Activated T-cell treated with anti-CD3 and anti-CD28 coated beads, Interleukin-2, amount 50 U/mL, for 24 hours (primary cell): ENCODE results near the gene ASF1B.

Experiments
- DNase-seq: peaks from one replicate; pipeline ENCODE4 v3.0.0-alpha.2; 2020
- H3K27ac Mint-ChIP-seq: 2 replicates; pipeline ENCODE4 v1.8.0; 2020; ENCODE audit warnings: mild to moderate bottlenecking, mixed read lengths
- H3K27me3 Mint-ChIP-seq: 2 replicates; pipeline ENCODE4 v1.8.0; 2020; ENCODE audit warnings: mixed read lengths
- H3K36me3 Mint-ChIP-seq: 2 replicates; pipeline ENCODE4 v1.8.0; 2020; ENCODE audit warnings: low read depth, mixed read lengths
- H3K4me1 Mint-ChIP-seq: 2 replicates; pipeline ENCODE4 v1.8.0; 2020; ENCODE audit warnings: low read depth, mixed read lengths
- H3K4me3 Mint-ChIP-seq: 2 replicates; pipeline ENCODE4 v1.8.0; 2020; ENCODE audit warnings: mild to moderate bottlenecking, moderate library complexity, mixed read lengths
- H3K9me3 Mint-ChIP-seq: 2 replicates; pipeline ENCODE4 v1.8.0; 2020; ENCODE audit warnings: mixed read lengths

The ASF1B gene

GRCh38 chr19:14165990-14166830, 29.8 kb upstream of the ASF1B start:
- peak; percentile 45 for DNase-seq
- Mint-ChIP-seq H3K4me1 (peaks cover 23% of the 10 kb centered on the region), H3K27me3 (no peaks in the 10 kb centered on the region), H3K4me3 (peak overlapping the region; percentile 52), H3K36me3 (peaks cover 30% of the 10 kb centered on the region), H3K27ac (peak overlapping the region; percentile 86), H3K9me3 (no peaks in the 10 kb centered on the region)

- H3K27me3 Mint-ChIP-seq, result no peaks in the 10 kb centered on the region
- no peak overlapping the region for H3K27ac Mint-ChIP-seq
- no peak overlapping the region for H3K4me3 Mint-ChIP-seq
- no peaks in the 10 kb centered on the region for H3K9me3 Mint-ChIP-seq
- H3K4me1 Mint-ChIP-seq, result peaks cover 23% of the 10 kb centered on the region
- no peak for DNase-seq
- peaks cover 17% of the 10 kb centered on the region for H3K36me3 Mint-ChIP-seq
These were observed 28.5 kb upstream of the ASF1B start for GRCh38 chr19:14164724-14165493.

GRCh38 chr19:14164082-14164481, 27.7 kb upstream of the ASF1B start:
- peaks cover 23% of the 10 kb centered on the region for H3K4me1 Mint-ChIP-seq
- H3K36me3 Mint-ChIP-seq, result peaks cover 19% of the 10 kb centered on the region
- H3K9me3 Mint-ChIP-seq, result no peaks in the 10 kb centered on the region
- DNase-seq, result no peak
- no peaks in the 10 kb centered on the region for H3K27me3 Mint-ChIP-seq
- H3K4me3 Mint-ChIP-seq, result no peak overlapping the region
- H3K27ac Mint-ChIP-seq, result no peak overlapping the region

GRCh38 chr19:14162871-14163297, 26.5 kb upstream of the ASF1B start:
- DNase-seq, result no peak
- no peak overlapping the region for H3K4me3 Mint-ChIP-seq
- H3K27me3 Mint-ChIP-seq, result no peaks in the 10 kb centered on the region
- H3K36me3 Mint-ChIP-seq, result peaks cover 29% of the 10 kb centered on the region
- H3K4me1 Mint-ChIP-seq, result peaks cover 21% of the 10 kb centered on the region
- H3K27ac Mint-ChIP-seq, result no peak overlapping the region
- H3K9me3 Mint-ChIP-seq, result no peaks in the 10 kb centered on the region

GRCh38 chr19:14161305-14161704, 24.9 kb upstream of the ASF1B start:
- Mint-ChIP-seq H3K4me3 (no peak overlapping the region), H3K4me1 (peaks cover 8% of the 10 kb centered on the region), H3K9me3 (no peaks in the 10 kb centered on the region), H3K36me3 (peaks cover 41% of the 10 kb centered on the region), H3K27me3 (no peaks in the 10 kb centered on the region), H3K27ac (no peak overlapping the region)
- no peak for DNase-seq

GRCh38 chr19:14160017-14160703, 23.8 kb upstream of the ASF1B start:
- no peaks in the 10 kb centered on the region for H3K9me3 Mint-ChIP-seq
- no peaks in the 10 kb centered on the region for H3K27me3 Mint-ChIP-seq
- no peak for DNase-seq
- peaks cover 46% of the 10 kb centered on the region for H3K36me3 Mint-ChIP-seq
- no peak overlapping the region for H3K27ac Mint-ChIP-seq
- H3K4me3 Mint-ChIP-seq, result no peak overlapping the region
- H3K4me1 Mint-ChIP-seq, result no peaks in the 10 kb centered on the region

GRCh38 chr19:14159059-14159458, 22.7 kb upstream of the ASF1B start:
- Mint-ChIP-seq H3K27ac (no peak overlapping the region), H3K4me3 (no peak overlapping the region), H3K9me3 (no peaks in the 10 kb centered on the region), H3K36me3 (peaks cover 56% of the 10 kb centered on the region), H3K4me1 (no peaks in the 10 kb centered on the region), H3K27me3 (no peaks in the 10 kb centered on the region)
- DNase-seq, result no peak

- Mint-ChIP-seq H3K27me3 (no peaks in the 10 kb centered on the region), H3K36me3 (peaks cover 58% of the 10 kb centered on the region), H3K4me3 (no peak overlapping the region), H3K9me3 (no peaks in the 10 kb centered on the region), H3K4me1 (no peaks in the 10 kb centered on the region), H3K27ac (no peak overlapping the region)
- no peak for DNase-seq
These were observed 22.1 kb upstream of the ASF1B start for GRCh38 chr19:14158276-14159023.

- no peaks in the 10 kb centered on the region for H3K4me1 Mint-ChIP-seq
- no peaks in the 10 kb centered on the region for H3K27me3 Mint-ChIP-seq
- H3K4me3 Mint-ChIP-seq, result no peak overlapping the region
- no peak overlapping the region for H3K27ac Mint-ChIP-seq
- H3K36me3 Mint-ChIP-seq, result peaks cover 57% of the 10 kb centered on the region
- no peaks in the 10 kb centered on the region for H3K9me3 Mint-ChIP-seq
- no peak for DNase-seq
These were observed 20.8 kb upstream of the ASF1B start for GRCh38 chr19:14156971-14157717.

- H3K36me3 Mint-ChIP-seq, result peaks cover 62% of the 10 kb centered on the region
- no peak overlapping the region for H3K4me3 Mint-ChIP-seq
- H3K27me3 Mint-ChIP-seq, result no peaks in the 10 kb centered on the region
- no peak for DNase-seq
- H3K27ac Mint-ChIP-seq, result no peak overlapping the region
- no peaks in the 10 kb centered on the region for H3K9me3 Mint-ChIP-seq
- H3K4me1 Mint-ChIP-seq, result no peaks in the 10 kb centered on the region
These were observed 19.7 kb upstream of the ASF1B start for GRCh38 chr19:14156122-14156521.

GRCh38 chr19:14155371-14155770, 19.0 kb upstream of the ASF1B start:
- Mint-ChIP-seq H3K27ac (no peak overlapping the region), H3K36me3 (peaks cover 62% of the 10 kb centered on the region), H3K4me1 (peaks cover 2% of the 10 kb centered on the region), H3K9me3 (no peaks in the 10 kb centered on the region), H3K4me3 (no peak overlapping the region), H3K27me3 (no peaks in the 10 kb centered on the region)
- DNase-seq, result no peak

GRCh38 chr19:14152713-14153112, 16.3 kb upstream of the ASF1B start:
- H3K4me3 Mint-ChIP-seq, result no peak overlapping the region
- peak overlapping the region; percentile 49 for H3K27ac Mint-ChIP-seq
- H3K4me1 Mint-ChIP-seq, result peaks cover 27% of the 10 kb centered on the region
- no peaks in the 10 kb centered on the region for H3K9me3 Mint-ChIP-seq
- no peak for DNase-seq
- peaks cover 42% of the 10 kb centered on the region for H3K36me3 Mint-ChIP-seq
- H3K27me3 Mint-ChIP-seq, result no peaks in the 10 kb centered on the region

GRCh38 chr19:14150770-14151661, 14.6 kb upstream of the ASF1B start:
- no peaks in the 10 kb centered on the region for H3K27me3 Mint-ChIP-seq
- H3K4me3 Mint-ChIP-seq, result no peak overlapping the region
- no peak overlapping the region for H3K27ac Mint-ChIP-seq
- DNase-seq, result no peak
- no peaks in the 10 kb centered on the region for H3K9me3 Mint-ChIP-seq
- peaks cover 39% of the 10 kb centered on the region for H3K4me1 Mint-ChIP-seq
- peaks cover 31% of the 10 kb centered on the region for H3K36me3 Mint-ChIP-seq
